Mesendoderm (in vitro differentiated cells): ENCODE measurements around the gene TM4SF20.

ENCODE experiments used
- DNase-seq: peaks from one replicate; pipeline ENCODE4 v3.0.0; 2013
- H2AK5ac ChIP-seq: 2 replicates; pipeline ENCODE4 v1.6.1; 2013; ENCODE audit warnings: low read length, inconsistent platforms
- H2BK120ac ChIP-seq: 2 replicates; pipeline ENCODE4 v1.6.1; 2013; ENCODE audit warnings: low read depth, mild to moderate bottlenecking, low read length, moderate library complexity, mixed read lengths
- H2BK15ac ChIP-seq: replicated peaks from 2 replicates; pipeline ENCODE4 v1.6.1; 2013; ENCODE audit warnings: low read depth, mild to moderate bottlenecking, moderate library complexity
- H2BK5ac ChIP-seq: 2 replicates; pipeline ENCODE4 v1.6.1; 2013; ENCODE audit warnings: low read length, inconsistent platforms
- H3K18ac ChIP-seq: 2 replicates; pipeline ENCODE4 v1.6.1; 2013; ENCODE audit warnings: mild to moderate bottlenecking, low read length, mixed read lengths
- H3K23ac ChIP-seq: one replicate; pipeline ENCODE4 v1.6.1; 2013; ENCODE audit warnings: low read length
- H3K27ac ChIP-seq: 2 replicates; pipeline ENCODE4 v1.5.1; 2013; ENCODE audit warnings: low read depth, mild to moderate bottlenecking, inconsistent platforms, low read length, moderate library complexity
- H3K27me3 ChIP-seq: 2 replicates; pipeline ENCODE4 v1.6.1; 2013; ENCODE audit warnings: low read length, control low read depth, mild to moderate bottlenecking, inconsistent platforms; ENCODE audit not compliant: insufficient read depth, poor library complexity
- H3K36me3 ChIP-seq: 2 replicates; pipeline ENCODE4 v1.6.1; 2013; ENCODE audit warnings: low read length, inconsistent platforms; ENCODE audit not compliant: control insufficient read depth, insufficient read depth
- H3K4ac ChIP-seq: one replicate; pipeline ENCODE4 v1.6.1; 2013; ENCODE audit warnings: low read depth, mild to moderate bottlenecking, low read length, moderate library complexity
- H3K4me1 ChIP-seq: 2 replicates; pipeline ENCODE4 v1.6.1; 2013; ENCODE audit warnings: low read depth, low read length, inconsistent platforms; ENCODE audit not compliant: control insufficient read depth
- H3K4me2 ChIP-seq: 2 replicates; pipeline ENCODE4 v1.6.1; 2013; ENCODE audit warnings: low read length
- H3K4me3 ChIP-seq: 2 replicates; pipeline ENCODE4 v1.5.1; 2013; ENCODE audit warnings: mild to moderate bottlenecking, low read length
- H3K56ac ChIP-seq: one replicate; pipeline ENCODE4 v1.6.1; 2013; ENCODE audit warnings: low read length
- H3K79me1 ChIP-seq: 2 replicates; pipeline ENCODE4 v1.6.1; 2013; ENCODE audit warnings: low read length, inconsistent platforms
- H3K79me2 ChIP-seq: 2 replicates; pipeline ENCODE4 v1.6.1; 2013; ENCODE audit warnings: mild to moderate bottlenecking, low read length; ENCODE audit not compliant: control insufficient read depth, insufficient read depth
- H3K9ac ChIP-seq: 2 replicates; pipeline ENCODE4 v1.6.1; 2013; ENCODE audit warnings: low read length, inconsistent platforms
- H4K5ac ChIP-seq: one replicate; pipeline ENCODE4 v1.6.1; 2013; ENCODE audit warnings: low read length
- H4K8ac ChIP-seq: one replicate; pipeline ENCODE4 v1.6.1; 2013; ENCODE audit warnings: low read depth, mild to moderate bottlenecking, control low read depth, low read length, moderate library complexity
- WGBS: extraction: QIAGEN DNeasy Blood & Tissue Kit; methylation state at CpG from one replicate; pipeline ENCODE4 v1.1.7; 2013; ENCODE audit warnings: low lambda C conversion rate, missing lambda C conversion rate; ENCODE audit not compliant: insufficient coverage; ENCODE audit errors: extremely low coverage; 5-methylcytosine and 5-hydroxymethylcytosine counted together

Gene TM4SF20

GRCh38 chr2:227340106-227340505 lies 39.0 kb downstream of the TM4SF20 start:
- no CpG with 5 or more reads among the region's 6 CpGs for WGBS
- no peak for DNase-seq
- no peak overlapping the region for H3K4me3 ChIP-seq

GRCh38 chr2:227339098-227339599 lies 40.0 kb downstream of the TM4SF20 start:
- no peak overlapping the region for H2BK5ac ChIP-seq
- no peak overlapping the region for H4K8ac ChIP-seq
- no CpG with 5 or more reads among the region's 2 CpGs for WGBS
- no peak overlapping the region for H2BK15ac ChIP-seq
- H3K27ac ChIP-seq: no peak overlapping the region
- no peak for DNase-seq
- H3K56ac ChIP-seq: no peak overlapping the region
- H3K79me2 ChIP-seq: no peaks in the 10 kb centered on the region
- H3K79me1 ChIP-seq: no peaks in the 10 kb centered on the region
- H3K18ac ChIP-seq: no peak overlapping the region
- no peaks in the 10 kb centered on the region for H3K27me3 ChIP-seq
- H4K5ac ChIP-seq: no peak overlapping the region
- no peak overlapping the region for H2AK5ac ChIP-seq
- peaks cover 3% of the 10 kb centered on the region for H3K36me3 ChIP-seq
- no peak overlapping the region for H3K23ac ChIP-seq
- H3K4ac ChIP-seq: no peak overlapping the region
- H3K4me3 ChIP-seq: no peak overlapping the region
- H3K4me2 ChIP-seq: no peak overlapping the region
- H2BK120ac ChIP-seq: no peak overlapping the region
- no peaks in the 10 kb centered on the region for H3K4me1 ChIP-seq
- H3K9ac ChIP-seq: no peak overlapping the region

More at GRCh38 chr2:227340106-227340505, 39.0 kb downstream of the TM4SF20 start:
- no peak overlapping the region for H2AK5ac ChIP-seq
- H3K36me3 ChIP-seq: peaks cover 3% of the 10 kb centered on the region
- no peaks in the 10 kb centered on the region for H3K27me3 ChIP-seq
- H3K9ac ChIP-seq: no peak overlapping the region
- no peak overlapping the region for H4K8ac ChIP-seq
- H2BK5ac ChIP-seq: no peak overlapping the region
- no peak overlapping the region for H3K18ac ChIP-seq
- no peak overlapping the region for H3K4me2 ChIP-seq
- no peak overlapping the region for H2BK15ac ChIP-seq
- no peaks in the 10 kb centered on the region for H3K79me2 ChIP-seq
- H3K79me1 ChIP-seq: no peaks in the 10 kb centered on the region
- no peak overlapping the region for H4K5ac ChIP-seq
- no peak overlapping the region for H3K27ac ChIP-seq
- H3K23ac ChIP-seq: no peak overlapping the region
- no peak overlapping the region for H3K4ac ChIP-seq
- no peak overlapping the region for H2BK120ac ChIP-seq
- H3K4me1 ChIP-seq: no peaks in the 10 kb centered on the region
- H3K56ac ChIP-seq: no peak overlapping the region

- Histone ChIP-seq H3K18ac (no peak overlapping the region), H3K36me3 (peaks cover 3% of the 10 kb centered on the region), H3K27me3 (no peaks in the 10 kb centered on the region), H2AK5ac (no peak overlapping the region), H3K56ac (no peak overlapping the region), H2BK15ac (no peak overlapping the region), H3K4me1 (no peaks in the 10 kb centered on the region), H3K4ac (no peak overlapping the region), H2BK5ac (no peak overlapping the region), H3K4me3 (no peak overlapping the region), H4K5ac (no peak overlapping the region), H4K8ac (no peak overlapping the region), H3K9ac (no peak overlapping the region), H3K79me1 (no peaks in the 10 kb centered on the region), H3K4me2 (no peak overlapping the region), H3K27ac (no peak overlapping the region), H2BK120ac (no peak overlapping the region), H3K79me2 (no peaks in the 10 kb centered on the region), H3K23ac (no peak overlapping the region)
- no CpG with 5 or more reads among the region's 2 CpGs for WGBS
- no peak for DNase-seq
These were observed 41.7 kb downstream of the TM4SF20 start for GRCh38 chr2:227337442-227337841.

- Histone ChIP-seq H2BK120ac (no peak overlapping the region), H3K27me3 (no peaks in the 10 kb centered on the region), H3K79me1 (no peaks in the 10 kb centered on the region), H3K4me2 (no peak overlapping the region), H3K79me2 (no peaks in the 10 kb centered on the region), H2AK5ac (no peak overlapping the region), H3K36me3 (peaks cover 3% of the 10 kb centered on the region), H2BK5ac (no peak overlapping the region), H3K4me1 (no peaks in the 10 kb centered on the region), H3K9ac (no peak overlapping the region), H4K8ac (no peak overlapping the region), H4K5ac (no peak overlapping the region), H3K27ac (no peak overlapping the region), H3K4ac (no peak overlapping the region), H3K4me3 (no peak overlapping the region), H3K23ac (no peak overlapping the region), H3K56ac (no peak overlapping the region), H2BK15ac (no peak overlapping the region), H3K18ac (no peak overlapping the region)
- no peak for DNase-seq
- WGBS: no CpG with 5 or more reads among the region's 1 CpG
These were observed 43.4 kb downstream of the TM4SF20 start for GRCh38 chr2:227335713-227336112.

GRCh38 chr2:227326783-227327182 lies 52.3 kb downstream of the TM4SF20 start:
- Histone ChIP-seq H3K4me3 (no peak overlapping the region), H3K27ac (no peak overlapping the region), H3K9ac (peak overlapping the region; percentile 59), H3K4me1 (no peaks in the 10 kb centered on the region), H4K8ac (no peak overlapping the region), H3K4ac (no peak overlapping the region), H2AK5ac (no peak overlapping the region), H3K79me1 (no peaks in the 10 kb centered on the region), H3K27me3 (no peaks in the 10 kb centered on the region), H3K23ac (no peak overlapping the region), H3K4me2 (no peak overlapping the region), H2BK15ac (no peak overlapping the region), H4K5ac (no peak overlapping the region), H3K36me3 (no peaks in the 10 kb centered on the region), H3K56ac (no peak overlapping the region), H2BK5ac (no peak overlapping the region), H3K18ac (no peak overlapping the region), H3K79me2 (peaks cover 19% of the 10 kb centered on the region), H2BK120ac (no peak overlapping the region)
- WGBS: 100% methylated on average over 1 of the region's 6 CpGs
- DNase-seq: no peak

- Histone ChIP-seq H3K4me3 (peak overlapping the region; percentile 47), H3K56ac (peak overlapping the region; percentile 85), H3K4me1 (no peaks in the 10 kb centered on the region), H4K8ac (no peak overlapping the region), H2AK5ac (no peak overlapping the region), H4K5ac (no peak overlapping the region), H3K27ac (peak overlapping the region; percentile 84), H3K18ac (peak overlapping the region; percentile 95), H3K79me1 (no peaks in the 10 kb centered on the region), H2BK120ac (no peak overlapping the region), H2BK5ac (no peak overlapping the region), H3K9ac (peak overlapping the region; percentile 59), H3K23ac (no peak overlapping the region), H3K79me2 (peaks cover 19% of the 10 kb centered on the region), H3K27me3 (no peaks in the 10 kb centered on the region), H3K36me3 (no peaks in the 10 kb centered on the region), H2BK15ac (no peak overlapping the region), H3K4me2 (peak overlapping the region; percentile 55), H3K4ac (no peak overlapping the region)
- DNase-seq: peak; percentile 66
- WGBS: no CpG with 5 or more reads among the region's 13 CpGs
These were observed 53.3 kb downstream of the TM4SF20 start for GRCh38 chr2:227325839-227326195.
